Measurements from ENCODE around the gene KRTAP3-3.

- TF ChIP-seq POLR2A (IDR thresholded peaks at IDR 0.05), result no peak
- TF ChIP-seq CTCF (IDR thresholded peaks at IDR 0.05 in 8 of 11, conservative IDR thresholded peaks at IDR 0.05 in 3 of 11), result no peak
- TF ChIP-seq POLR2AphosphoS5 (IDR thresholded peaks at IDR 0.05), result no peak
Observed at GRCh38 chr17:41002814-41003213, 8.8 kb upstream of the KRTAP3-3 start.

Data from spleen (tissue), 7 donors.